GM19463 (cell line): ENCODE measurements around the gene ATAT1.

Experiments
- ATAC-seq: cut with Tn5 transposase; IDR thresholded peaks from one replicate; pipeline ENCODE4 v1.9.1; 2021; ENCODE audit warnings: mild to moderate bottlenecking, moderate library complexity; ENCODE audit not compliant: unreplicated experiment

ATAT1 gene

GRCh38 chr6:30683183-30683979 lies 56.7 kb downstream of the ATAT1 start:
- ATAC-seq = no peak

- no peak for ATAC-seq
Measured at GRCh38 chr6:30683980-30684338, 57.3 kb downstream of the ATAT1 start.

DNA sequence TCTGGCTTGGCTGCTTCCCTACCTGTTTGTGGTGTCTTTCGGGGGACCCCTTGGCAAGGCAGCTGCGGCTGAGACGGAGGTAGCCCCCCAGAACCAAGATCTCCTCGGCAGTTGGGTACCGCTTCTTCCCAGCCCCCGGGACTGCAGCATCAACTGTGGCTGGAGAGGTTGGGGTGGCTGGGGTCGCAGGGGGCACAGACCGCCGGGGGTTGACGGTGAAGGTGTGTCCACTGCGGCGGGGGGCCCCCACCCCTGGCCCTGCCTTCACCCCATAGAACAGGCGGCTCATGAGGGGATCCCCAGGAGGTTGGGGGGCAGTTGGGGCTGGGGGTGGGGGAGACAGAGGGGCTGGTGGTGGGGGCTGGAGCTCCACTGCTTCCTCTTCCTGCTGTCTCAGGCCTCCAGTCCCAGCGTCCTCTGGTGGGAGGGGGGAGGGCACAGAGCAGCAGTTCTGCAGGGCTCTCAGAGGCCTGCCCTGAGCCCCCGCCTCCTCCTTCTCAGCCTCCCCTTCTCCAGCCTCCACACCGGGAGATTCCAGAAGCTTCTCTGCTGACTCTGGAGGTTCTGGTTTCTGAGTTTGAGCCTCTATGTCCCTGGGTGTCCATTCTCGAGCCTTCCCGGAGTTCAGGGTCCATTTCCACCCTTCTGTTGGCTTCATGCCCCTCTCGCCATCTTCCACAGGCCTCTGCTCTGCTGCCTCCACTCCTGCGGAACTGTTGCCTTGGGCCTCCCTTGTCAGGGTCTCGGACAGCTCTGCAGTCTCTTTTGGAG lies 57.9 kb downstream of the ATAT1 start:
- ATAC-seq = no peak

DNA sequence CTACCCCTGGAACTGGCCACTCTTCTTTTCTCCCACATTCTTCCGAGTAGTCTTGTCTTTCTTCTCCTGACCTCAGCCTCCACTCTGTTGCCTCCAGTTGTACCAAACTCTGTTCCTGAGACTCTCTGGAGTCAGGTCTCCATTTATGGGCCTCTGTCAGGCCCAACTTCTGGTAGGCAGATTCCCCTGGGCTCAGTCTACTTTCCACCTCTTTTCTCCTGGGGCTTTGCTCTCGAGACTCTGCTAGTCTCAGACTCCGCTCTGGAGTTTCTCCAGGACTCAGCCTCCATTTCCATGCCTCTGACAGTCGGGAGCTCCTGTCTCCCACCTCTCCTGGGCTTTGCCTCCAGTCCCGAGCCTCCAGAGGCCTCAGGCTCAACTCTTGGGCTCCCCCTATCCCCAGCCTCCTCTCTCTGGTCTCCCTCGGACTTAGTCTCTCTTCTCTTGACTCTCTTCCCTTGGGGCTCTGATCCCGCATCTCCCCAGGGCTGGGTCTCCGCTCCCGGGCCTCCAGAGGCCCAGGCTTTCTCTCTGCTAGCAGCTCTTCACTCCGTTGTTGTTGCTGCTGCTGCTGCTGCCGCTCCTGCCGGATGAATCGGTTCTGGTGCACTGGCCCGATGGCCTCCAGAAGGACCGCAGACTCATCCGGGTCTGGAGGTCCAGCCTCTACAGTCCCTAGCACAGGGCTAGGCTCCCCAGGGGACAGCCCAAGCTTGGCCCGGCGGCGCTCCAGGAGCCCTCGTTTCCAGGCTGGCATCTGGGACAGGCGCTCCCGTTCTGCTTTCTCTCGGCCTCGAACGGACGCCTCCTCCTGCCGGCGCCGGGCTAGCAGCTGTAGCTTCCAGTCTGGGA lies 58.7 kb downstream of the ATAT1 start:
- no peak for ATAC-seq

DNA sequence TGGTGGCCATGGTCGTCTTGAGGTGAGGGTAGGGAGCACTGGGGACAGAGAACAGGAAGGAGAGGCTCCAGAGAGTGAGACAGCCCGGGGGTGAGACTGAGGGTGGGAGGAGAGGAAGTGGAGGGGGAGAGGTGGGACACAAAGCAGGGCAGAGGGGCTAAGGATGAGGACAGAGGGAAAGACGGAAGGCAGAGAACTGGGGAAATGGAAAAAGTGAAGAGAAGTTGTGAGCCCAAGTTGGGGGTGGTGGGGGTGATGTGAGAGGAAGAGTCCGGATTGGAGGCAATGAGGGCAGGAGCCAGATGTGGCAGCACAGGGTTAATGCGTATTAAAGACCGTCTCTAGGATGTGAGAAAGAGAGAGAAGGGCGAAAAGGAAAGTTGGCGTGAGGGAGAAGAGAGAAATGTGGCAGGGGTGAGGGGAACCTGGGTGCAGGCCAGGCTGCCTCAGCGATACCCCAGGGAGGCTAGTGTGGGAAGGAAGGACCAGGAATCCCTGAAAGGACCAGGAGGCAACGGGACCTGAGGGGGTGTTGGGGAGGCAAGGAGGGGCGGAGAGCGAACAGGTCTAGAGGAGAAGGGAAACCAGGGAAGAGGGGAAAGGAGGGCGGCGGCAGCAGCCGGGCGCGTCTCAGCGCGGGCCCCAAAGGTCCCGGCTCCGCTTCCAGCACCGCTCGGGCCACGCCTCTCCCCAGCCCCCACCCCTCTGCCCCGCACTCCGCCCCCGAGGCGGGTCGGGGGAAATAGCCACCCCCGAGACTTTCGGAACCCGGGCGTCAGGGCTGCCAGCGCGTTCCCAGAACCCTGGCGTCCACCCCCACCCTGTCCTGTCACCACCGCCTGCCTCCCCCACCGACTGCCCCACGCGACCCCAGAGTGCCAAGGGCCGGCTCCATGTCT lies 59.6 kb downstream of the ATAT1 start, which contains the start of gene PPP1R18:
Gene PPP1R18 (minus strand): TSS at position 637 of the 899 bp plus-strand sequence. CDS start 627 bp downstream, at position 10.
- ATAC-seq = no peak

DNA sequence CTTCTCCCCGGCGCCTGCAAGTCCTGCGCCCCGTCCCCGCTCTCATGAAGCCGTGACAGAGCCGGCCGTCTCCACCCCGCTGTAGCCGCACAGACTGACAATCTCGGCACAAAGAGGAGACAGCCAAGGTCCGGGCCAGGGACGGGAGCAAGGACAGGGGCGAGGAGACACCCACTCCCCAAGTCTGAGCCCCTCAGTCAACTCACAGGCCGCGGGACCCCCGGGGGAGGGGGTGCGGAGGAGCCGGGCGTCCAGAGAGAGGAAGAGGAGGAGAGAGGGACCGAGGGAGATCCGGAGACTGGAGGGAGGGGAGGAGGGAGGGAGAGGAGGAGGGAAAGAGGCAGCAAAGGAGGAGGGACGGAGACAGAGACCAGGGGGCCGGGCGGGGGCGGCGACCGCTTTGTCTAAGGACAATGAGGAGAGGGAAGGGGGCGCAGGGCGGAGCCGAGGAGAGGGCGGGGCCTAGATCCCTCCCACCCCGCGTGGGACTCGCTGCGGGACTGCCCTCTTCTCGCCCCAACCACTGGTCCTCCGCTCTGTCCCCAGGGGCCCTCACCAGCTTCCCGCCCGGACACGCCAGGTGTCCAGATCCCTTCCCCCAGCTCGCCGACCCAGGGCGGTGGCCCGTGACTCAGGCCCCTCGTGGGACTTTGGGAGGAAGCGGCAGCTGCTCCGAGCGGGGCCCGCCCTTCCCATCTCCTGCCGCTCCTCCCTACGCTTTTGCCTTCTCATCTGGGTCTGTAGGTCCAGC lies 60.4 kb downstream of the ATAT1 start:
- peak; percentile 48 for ATAC-seq

- no peak for ATAC-seq
Measured at GRCh38 chr6:30687659-30688431, 61.2 kb downstream of the ATAT1 start.

DNA sequence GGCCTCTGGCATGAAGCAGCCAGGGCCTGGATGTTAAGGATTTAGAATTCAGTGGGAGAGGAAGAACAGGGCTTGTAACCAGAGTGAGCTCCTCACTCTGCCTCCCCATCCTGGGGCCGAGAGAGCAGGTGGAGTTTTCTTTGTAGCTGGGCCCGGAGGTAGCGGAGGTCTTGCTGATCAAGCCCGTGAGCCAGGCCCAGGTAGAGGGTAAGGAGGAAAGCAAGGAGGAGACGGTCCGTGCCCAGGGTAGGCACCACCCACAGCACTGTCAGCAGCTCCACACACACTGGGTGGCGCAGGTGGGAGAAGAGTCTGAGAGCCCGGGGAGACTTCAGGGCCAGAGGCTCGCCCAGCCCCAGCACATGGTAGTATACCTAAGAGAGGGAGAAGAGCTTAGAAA lies 61.9 kb downstream of the ATAT1 start:
- no peak for ATAC-seq

DNA sequence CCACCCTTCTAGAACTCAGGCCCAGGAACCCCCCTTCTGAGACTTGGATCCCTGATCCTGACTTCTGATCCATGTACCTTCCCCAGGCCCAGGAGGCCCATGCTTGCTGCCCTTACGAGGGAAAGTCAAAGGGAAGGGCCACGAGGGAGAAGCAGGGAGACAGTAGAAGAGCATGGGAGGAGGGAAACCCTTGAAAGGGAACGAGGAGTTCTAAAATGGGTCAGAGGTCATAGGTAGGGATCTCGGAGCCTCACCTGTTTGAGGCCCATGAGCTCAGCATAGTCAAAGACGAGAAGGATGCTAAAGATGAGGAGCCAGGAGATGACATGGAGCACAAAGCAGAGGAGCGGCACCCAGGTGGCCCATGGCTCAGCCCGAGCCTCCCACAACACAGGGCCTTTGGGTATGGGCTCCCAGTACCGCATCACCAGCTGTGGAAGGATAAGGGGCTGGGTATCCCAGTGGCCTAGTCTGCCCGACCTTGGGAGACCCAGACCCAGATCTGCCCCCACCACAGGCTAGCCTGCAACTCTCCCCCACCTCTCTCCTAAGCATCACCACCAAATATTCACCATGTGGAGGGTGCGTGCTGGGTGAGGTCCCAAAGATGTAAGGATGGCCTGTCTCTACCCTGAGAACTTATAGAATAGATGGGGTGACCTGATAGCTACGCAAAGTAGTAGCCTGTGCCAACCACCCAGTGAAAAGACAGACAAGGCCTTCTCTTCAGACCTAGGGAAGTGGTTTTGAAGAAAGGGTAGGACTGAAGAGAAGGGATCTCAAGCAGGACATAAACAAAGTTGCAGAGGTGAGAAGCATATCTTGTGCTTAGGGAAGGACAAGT lies 62.6 kb downstream of the ATAT1 start:
- no peak for ATAC-seq

DNA sequence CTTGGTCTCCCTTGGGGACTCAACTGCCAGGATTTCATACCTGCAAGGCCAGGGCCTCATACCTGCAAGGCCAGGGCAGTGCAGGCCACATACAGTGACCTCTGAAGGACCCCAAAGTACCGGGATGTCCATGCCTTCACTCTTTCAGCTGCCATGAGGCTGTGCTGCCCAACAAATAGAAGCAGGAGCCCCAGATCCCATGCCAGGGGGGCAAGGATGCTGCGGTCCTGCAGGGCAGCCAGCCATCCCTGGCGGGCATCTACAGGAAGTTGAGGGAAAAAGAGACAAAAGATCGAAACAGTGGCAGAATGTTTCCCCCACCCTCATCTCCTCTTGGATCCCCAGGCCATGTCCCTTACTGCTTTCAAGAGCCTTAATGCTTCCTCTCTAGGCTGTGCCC lies 63.3 kb downstream of the ATAT1 start:
- ATAC-seq = no peak

- peak; percentile 29 for ATAC-seq
Measured at GRCh38 chr6:30690403-30691207, 63.9 kb downstream of the ATAT1 start, which contains the start of gene NRM. Gene NRM (minus strand): TSS chr6:30690984. CDS start chr6:30690974, 10 bp downstream.

DNA sequence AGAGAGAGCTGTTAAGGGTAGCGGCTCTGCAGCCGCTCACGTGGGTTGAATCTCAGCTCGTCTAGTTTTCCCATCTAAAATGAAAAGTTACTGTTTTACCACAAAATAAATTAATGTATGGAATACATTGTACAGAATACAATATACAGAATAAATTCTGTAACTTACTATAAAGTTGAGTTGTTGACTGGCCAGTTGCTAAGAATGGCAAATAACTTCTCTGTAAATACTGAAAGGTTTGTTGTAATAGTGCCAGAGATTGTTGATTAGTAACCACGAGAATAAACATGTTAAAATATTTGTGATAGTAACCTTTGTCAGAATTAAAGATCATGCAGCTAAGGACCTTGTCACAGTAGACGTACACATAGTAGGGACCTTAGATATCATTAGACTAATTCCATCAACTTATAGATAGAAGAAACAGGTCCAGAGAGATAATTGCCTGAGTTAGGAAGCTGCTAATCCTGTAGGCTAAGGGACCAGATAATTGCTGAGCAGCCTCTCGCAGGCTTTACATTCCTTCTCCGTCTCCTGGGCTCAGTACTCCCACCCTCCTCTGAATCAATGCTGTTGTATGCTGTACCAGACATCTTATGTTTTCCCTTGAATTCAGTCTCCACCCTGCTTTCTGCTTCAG lies 64.7 kb downstream of the ATAT1 start:
- no peak for ATAC-seq
